H1 (cell line): ENCODE data around the gene DNAH8.

ENCODE experiments used
- ATF2 ChIP-seq: IDR thresholded peaks from 2 replicates; pipeline ENCODE4 v1.6.1; 2012; ENCODE audit warnings: low read length, inconsistent platforms
- CEBPB ChIP-seq: IDR thresholded peaks from 2 replicates; pipeline ENCODE4 v1.6.1; 2012; ENCODE audit warnings: low read depth, low read length
- CTCF ChIP-seq, 3 experiments: IDR thresholded peaks; 1 replicate in 2 of 3; 2 replicates in 1 of 3; pipeline versions ENCODE4 v1.5.1 to v1.6.1; 2011; ENCODE audit warnings: low read length in 3 of 3, mild to moderate bottlenecking in 3 of 3, inconsistent platforms in 2 of 3, low read depth in 1 of 3, moderate library complexity in 1 of 3; ENCODE audit not compliant: insufficient read depth in 1 of 3; ENCODE audit errors: control extremely low read depth in 1 of 3
- SIN3A ChIP-seq, 2 experiments: IDR thresholded peaks in 1 of 2; conservative IDR thresholded peaks in 1 of 2; 2 replicates each; pipeline ENCODE4 v1.6.1; 2011 to 2012; ENCODE audit warnings: low read length in 2 of 2, improper control_type of control experiment in 1 of 2, low read depth in 1 of 2, mild to moderate bottlenecking in 1 of 2
- USF2 ChIP-seq: IDR thresholded peaks from 2 replicates; pipeline ENCODE4 v1.6.1; 2011; ENCODE audit warnings: low read length, improper control_type of control experiment

GRCh38 chr6:38865521-38866174 lies 150.5 kb downstream of the DNAH8 start:
- TF ChIP-seq CTCF (IDR thresholded peaks at IDR 0.05; ENCODE audit: control extremely low read depth in 1 of 3, insufficient read depth in 1 of 3, low read depth in 1 of 3, low read length in 3 of 3) (no peak), CEBPB (no peak), ATF2 (no peak), SIN3A (conservative IDR thresholded peaks at IDR 0.05 in 1 of 2, IDR thresholded peaks at IDR 0.05 in 1 of 2; ENCODE audit: low read depth in 1 of 2, low read length in 2 of 2) (no peak), USF2 (no peak)
